NK-92 (cell line): Measurements from ENCODE around the gene WASF2.
"Not testable (repeated sequence)": the region's sequence is repeated elsewhere in the genome, so short reads cannot be mapped to it uniquely, and the experiment has no call there.

ENCODE experiments used
- DNase-seq: peaks from one replicate; lab custom pipeline; 2025; ENCODE audit not compliant: unreplicated experiment; lab: John Stamatoyannopoulos, UW

The WASF2 gene

GRCh38 chr1:27496604-27497155 lies 6.7 kb upstream of the WASF2 start:
- DNase-seq: no peak

- DNase-seq: no peak
Measured at GRCh38 chr1:27492796-27493195, 2.8 kb upstream of the WASF2 start.

- DNase-seq: no peak
Measured at GRCh38 chr1:27491748-27492700, 2.1 kb upstream of the WASF2 start.

- DNase-seq: no peak
Measured at GRCh38 chr1:27489501-27489972, 430 bp downstream of the WASF2 start.

GRCh38 chr1:27487966-27488884 lies 1.7 kb downstream of the WASF2 start:
- DNase-seq: no peak

GRCh38 chr1:27485363-27485762 lies 4.6 kb downstream of the WASF2 start:
- DNase-seq: no peak

GRCh38 chr1:27483659-27484058 lies 6.3 kb downstream of the WASF2 start:
- DNase-seq: no peak

GRCh38 chr1:27481994-27482620 lies 7.9 kb downstream of the WASF2 start:
- no peak for DNase-seq

GRCh38 chr1:27478098-27478497 lies 11.9 kb downstream of the WASF2 start:
- DNase-seq: no peak

- no peak for DNase-seq
Measured at GRCh38 chr1:27476237-27476636, 13.7 kb downstream of the WASF2 start.

- no peak for DNase-seq
Measured at GRCh38 chr1:27475720-27476119, 14.2 kb downstream of the WASF2 start.

- DNase-seq: no peak
Measured at GRCh38 chr1:27473755-27474154, 16.2 kb downstream of the WASF2 start.

- not testable (repeated sequence) for DNase-seq
Measured at GRCh38 chr1:27472098-27472497, 17.9 kb downstream of the WASF2 start.

- no peak for DNase-seq
Measured at GRCh38 chr1:27471477-27471876, 18.5 kb downstream of the WASF2 start.

- no peak for DNase-seq
Measured at GRCh38 chr1:27469334-27469733, 20.6 kb downstream of the WASF2 start.

GRCh38 chr1:27468378-27468777 lies 21.6 kb downstream of the WASF2 start:
- not testable (repeated sequence) for DNase-seq

GRCh38 chr1:27464926-27465647 lies 24.9 kb downstream of the WASF2 start:
- no peak for DNase-seq

GRCh38 chr1:27463916-27464315 lies 26.1 kb downstream of the WASF2 start:
- not testable (repeated sequence) for DNase-seq

GRCh38 chr1:27458521-27458920 lies 31.4 kb downstream of the WASF2 start:
- DNase-seq: not testable (repeated sequence)
